Measurements from ENCODE around the gene SLC25A33.

Gene SLC25A33

GRCh38 chr1:9577423-9577822 is 38.2 kb downstream of the SLC25A33 start:
- TF ChIP-seq REST (IDR thresholded peaks at IDR 0.05; ENCODE audit: insufficient replicate concordance, low read depth) (no peak), SPI1 (IDR thresholded peaks at IDR 0.05; ENCODE audit: borderline replicate concordance, low read depth) (no peak), GABPA (IDR thresholded peaks at IDR 0.05; ENCODE audit: low read depth) (no peak), POLR2AphosphoS5 (IDR thresholded peaks at IDR 0.05; ENCODE audit: low read depth) (no peak)
- TF ChIP-seq, protein P1, sequence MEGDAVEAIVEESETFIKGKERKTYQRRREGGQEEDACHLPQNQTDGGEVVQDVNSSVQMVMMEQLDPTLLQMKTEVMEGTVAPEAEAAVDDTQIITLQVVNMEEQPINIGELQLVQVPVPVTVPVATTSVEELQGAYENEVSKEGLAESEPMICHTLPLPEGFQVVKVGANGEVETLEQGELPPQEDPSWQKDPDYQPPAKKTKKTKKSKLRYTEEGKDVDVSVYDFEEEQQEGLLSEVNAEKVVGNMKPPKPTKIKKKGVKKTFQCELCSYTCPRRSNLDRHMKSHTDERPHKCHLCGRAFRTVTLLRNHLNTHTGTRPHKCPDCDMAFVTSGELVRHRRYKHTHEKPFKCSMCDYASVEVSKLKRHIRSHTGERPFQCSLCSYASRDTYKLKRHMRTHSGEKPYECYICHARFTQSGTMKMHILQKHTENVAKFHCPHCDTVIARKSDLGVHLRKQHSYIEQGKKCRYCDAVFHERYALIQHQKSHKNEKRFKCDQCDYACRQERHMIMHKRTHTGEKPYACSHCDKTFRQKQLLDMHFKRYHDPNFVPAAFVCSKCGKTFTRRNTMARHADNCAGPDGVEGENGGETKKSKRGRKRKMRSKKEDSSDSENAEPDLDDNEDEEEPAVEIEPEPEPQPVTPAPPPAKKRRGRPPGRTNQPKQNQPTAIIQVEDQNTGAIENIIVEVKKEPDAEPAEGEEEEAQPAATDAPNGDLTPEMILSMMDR (IDR thresholded peaks at IDR 0.05; ENCODE audit: insufficient read depth, low read length): no peak
- H3K27ac ChIP-seq (replicated peaks): no peak overlapping the region
- no peak overlapping the region for H3K4me3 ChIP-seq (replicated peaks; ENCODE audit: insufficient read depth, low read length)
- no peak for DNase-seq (ENCODE audit: low read depth in 1 of 2, low spot score in 1 of 2)
- no peaks in the 10 kb centered on the region for H3K27me3 ChIP-seq (ENCODE audit: insufficient read depth, poor library complexity, severe bottlenecking)

DNA sequence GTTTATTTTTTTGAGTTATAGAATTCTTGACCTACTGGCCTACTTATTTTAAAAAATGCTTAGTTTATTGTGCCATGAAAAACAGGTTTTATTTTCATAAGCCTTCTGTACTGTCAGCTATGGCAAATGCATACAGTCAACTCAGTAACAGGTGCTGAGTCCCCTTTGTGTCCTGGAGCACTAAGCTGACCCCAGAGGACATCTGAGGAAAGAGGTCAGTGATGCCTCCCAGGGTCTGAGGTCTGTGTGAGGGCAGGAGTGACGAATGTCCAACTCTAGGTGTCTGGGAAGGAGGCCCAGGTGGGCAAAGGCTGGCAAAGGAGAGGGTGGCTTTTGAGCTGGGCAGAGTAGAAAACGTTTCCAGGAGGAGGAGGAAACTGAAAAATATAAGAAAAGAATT is 41.7 kb downstream of the SLC25A33 start:
- no peak overlapping the region for H3K27ac ChIP-seq (replicated peaks)
- H3K4me3 ChIP-seq (replicated peaks; ENCODE audit: insufficient read depth, low read length): no peak overlapping the region
- H3K27me3 ChIP-seq (ENCODE audit: insufficient read depth, poor library complexity, severe bottlenecking): no peaks in the 10 kb centered on the region
- TF ChIP-seq, protein P1 (IDR thresholded peaks at IDR 0.05; ENCODE audit: insufficient read depth, low read length): no peak
- TF ChIP-seq GABPA (IDR thresholded peaks at IDR 0.05; ENCODE audit: low read depth): no peak
- no peak for TF ChIP-seq SPI1 (IDR thresholded peaks at IDR 0.05; ENCODE audit: borderline replicate concordance, low read depth)
- TF ChIP-seq POLR2AphosphoS5 (IDR thresholded peaks at IDR 0.05; ENCODE audit: low read depth): no peak
- TF ChIP-seq REST (IDR thresholded peaks at IDR 0.05; ENCODE audit: insufficient replicate concordance, low read depth): no peak
- DNase-seq (ENCODE audit: low read depth in 1 of 2, low spot score in 1 of 2): no peak

DNA sequence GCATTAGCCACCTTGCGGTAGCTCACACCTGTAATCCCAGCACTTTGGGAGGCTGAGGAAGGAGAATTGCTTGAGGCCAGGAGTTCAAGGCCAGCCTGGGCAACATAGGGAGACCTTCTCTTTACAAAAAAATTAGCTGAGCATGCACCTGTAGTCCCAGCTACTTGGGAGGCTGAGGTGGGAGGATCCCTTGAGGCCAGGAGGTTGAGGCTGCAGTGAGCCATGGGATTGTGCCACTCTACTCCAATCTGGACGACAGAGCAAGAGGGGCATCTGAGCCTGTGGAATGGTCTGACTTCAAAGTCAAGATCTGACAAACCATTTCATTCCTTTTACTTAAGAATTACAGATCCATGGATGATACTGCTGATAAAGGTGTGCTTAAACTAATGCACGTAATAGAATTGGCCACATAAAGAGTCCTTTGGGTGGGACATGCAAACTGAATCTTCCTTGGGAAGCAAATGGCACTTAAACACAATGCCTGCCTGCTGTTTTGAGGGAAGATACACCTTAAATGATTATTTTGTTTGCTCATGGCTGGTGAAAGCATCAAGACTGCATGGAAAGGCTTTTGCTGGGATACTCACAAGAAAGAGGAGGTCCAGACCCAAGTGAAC is 47.0 kb downstream of the SLC25A33 start:
- no peak for DNase-seq (ENCODE audit: low read depth in 1 of 2, low spot score in 1 of 2)
- Histone ChIP-seq H3K27me3 (ENCODE audit: insufficient read depth, poor library complexity, severe bottlenecking) (no peaks in the 10 kb centered on the region), H3K27ac (replicated peaks) (no peak overlapping the region), H3K4me3 (replicated peaks; ENCODE audit: insufficient read depth, low read length) (no peak overlapping the region)
- no peak for TF ChIP-seq GABPA (IDR thresholded peaks at IDR 0.05; ENCODE audit: low read depth)
- TF ChIP-seq REST (IDR thresholded peaks at IDR 0.05; ENCODE audit: insufficient replicate concordance, low read depth): no peak
- TF ChIP-seq POLR2AphosphoS5 (IDR thresholded peaks at IDR 0.05; ENCODE audit: low read depth): no peak
- TF ChIP-seq, protein P1 (IDR thresholded peaks at IDR 0.05; ENCODE audit: insufficient read depth, low read length): no peak
- TF ChIP-seq SPI1 (IDR thresholded peaks at IDR 0.05; ENCODE audit: borderline replicate concordance, low read depth): no peak
